Body of pancreas (tissue), 4 donors: ENCODE measurements around the gene GCNT3.

ENCODE experiments used
- POLR2A ChIP-seq, 3 donors: fragments of 450-650 bp; IDR thresholded peaks; one replicate each; pipeline ENCODE4 v1.6.1; 2016; ENCODE audit warnings: antibody characterized with exemption in 3 of 3, mild to moderate bottlenecking in 2 of 3
- TF ChIP-seq, protein P1 (sequence below), 7 experiments: fragments of 450-650 bp in 4 of 7; fragments of 200-600 bp in 3 of 7; sonication (generic) in 3 of 7; IDR thresholded peaks; one replicate each; pipeline ENCODE4 v1.5.1; 2016 to 2019; ENCODE audit warnings: antibody characterized with exemption in 7 of 7

DNA sequence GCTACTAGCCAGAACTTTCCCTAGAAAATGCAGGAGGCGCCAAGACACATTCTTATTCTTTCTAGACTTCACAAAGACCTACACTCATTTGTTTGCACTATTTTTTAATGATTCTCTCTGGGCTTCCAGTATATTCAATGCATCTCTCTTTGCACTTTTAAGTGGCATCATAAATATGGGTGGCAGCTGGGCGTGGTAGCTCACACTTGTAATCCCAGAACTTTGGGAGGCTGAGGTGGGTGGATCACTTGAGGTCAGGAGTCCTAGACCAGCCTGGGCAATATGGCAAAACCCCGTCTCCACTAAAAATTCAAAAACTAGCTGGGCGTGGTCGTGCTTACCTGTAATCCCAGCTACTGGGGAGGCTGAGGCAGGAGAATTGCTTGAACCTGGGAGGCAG, 5.6 kb upstream of the GCNT3 start:
- TF ChIP-seq, protein P1, sequence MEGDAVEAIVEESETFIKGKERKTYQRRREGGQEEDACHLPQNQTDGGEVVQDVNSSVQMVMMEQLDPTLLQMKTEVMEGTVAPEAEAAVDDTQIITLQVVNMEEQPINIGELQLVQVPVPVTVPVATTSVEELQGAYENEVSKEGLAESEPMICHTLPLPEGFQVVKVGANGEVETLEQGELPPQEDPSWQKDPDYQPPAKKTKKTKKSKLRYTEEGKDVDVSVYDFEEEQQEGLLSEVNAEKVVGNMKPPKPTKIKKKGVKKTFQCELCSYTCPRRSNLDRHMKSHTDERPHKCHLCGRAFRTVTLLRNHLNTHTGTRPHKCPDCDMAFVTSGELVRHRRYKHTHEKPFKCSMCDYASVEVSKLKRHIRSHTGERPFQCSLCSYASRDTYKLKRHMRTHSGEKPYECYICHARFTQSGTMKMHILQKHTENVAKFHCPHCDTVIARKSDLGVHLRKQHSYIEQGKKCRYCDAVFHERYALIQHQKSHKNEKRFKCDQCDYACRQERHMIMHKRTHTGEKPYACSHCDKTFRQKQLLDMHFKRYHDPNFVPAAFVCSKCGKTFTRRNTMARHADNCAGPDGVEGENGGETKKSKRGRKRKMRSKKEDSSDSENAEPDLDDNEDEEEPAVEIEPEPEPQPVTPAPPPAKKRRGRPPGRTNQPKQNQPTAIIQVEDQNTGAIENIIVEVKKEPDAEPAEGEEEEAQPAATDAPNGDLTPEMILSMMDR (IDR thresholded peaks at IDR 0.05), result no peak
- no peak for TF ChIP-seq POLR2A (IDR thresholded peaks at IDR 0.05)
